Measurements from ENCODE around the gene APOB. TPM values are rescaled to one million over a fixed set of nuclear protein-coding genes. Genes with fewer than 3 reads are reported as not detected.

The APOB gene
- total and polyA plus RNA-seq, 2 of the 13 experiments (the other 11 are each of a cell fraction or from before 2014, with no cell fraction given) = 1,569 to 2,515 TPM

GRCh38 chr2:21092308-21092869 is 48.5 kb upstream of the APOB start (continued):
- TF ChIP-seq ZSCAN20 (CRISPR knock-in tag; IDR thresholded peaks at IDR 0.05; ENCODE audit: borderline replicate concordance) (no peak), MTF2 (CRISPR knock-in tag; IDR thresholded peaks at IDR 0.05; ENCODE audit: borderline replicate concordance) (no peak), PAXIP1 (CRISPR knock-in tag; conservative IDR thresholded peaks at IDR 0.05) (peak; percentile 89), ZNF615 (CRISPR knock-in tag; IDR thresholded peaks at IDR 0.05; ENCODE audit: borderline replicate concordance) (no peak), MAFK (conservative IDR thresholded peaks at IDR 0.05 in 1 of 2, IDR thresholded peaks at IDR 0.05 in 1 of 2; ENCODE audit: low read length in 2 of 2) (no peak), HES4 (CRISPR knock-in tag; IDR thresholded peaks at IDR 0.05; ENCODE audit: borderline replicate concordance) (no peak), ZNF704 (CRISPR knock-in tag; IDR thresholded peaks at IDR 0.05; ENCODE audit: borderline replicate concordance) (no peak), BCL6 (CRISPR knock-in tag; IDR thresholded peaks at IDR 0.05) (0 out of 2 replicates have a peak, but pooled peaks have one; percentile 39), ZBTB7A (CRISPR knock-in tag; IDR thresholded peaks at IDR 0.05) (no peak), HMGXB4 (CRISPR knock-in tag; IDR thresholded peaks at IDR 0.05; ENCODE audit: borderline replicate concordance in 1 of 2, low read depth in 1 of 2) (no peak), HMGA1 (CRISPR knock-in tag; conservative IDR thresholded peaks at IDR 0.05) (no peak), THAP9 (CRISPR knock-in tag; IDR thresholded peaks at IDR 0.05; ENCODE audit: borderline replicate concordance) (no peak), DPF2 (CRISPR knock-in tag; IDR thresholded peaks at IDR 0.05; ENCODE audit: borderline replicate concordance, low read depth) (peak; percentile 73), PBX3 (CRISPR knock-in tag; IDR thresholded peaks at IDR 0.05; ENCODE audit: borderline replicate concordance) (no peak), ATF1 (CRISPR knock-in tag; IDR thresholded peaks at IDR 0.05) (peak; percentile 49; the same call in 1 of the 2 replicates), ZNF883 (CRISPR knock-in tag; IDR thresholded peaks at IDR 0.05; ENCODE audit: not compliant biosample characterization) (no peak), CBX5 (CRISPR knock-in tag; IDR thresholded peaks at IDR 0.05; ENCODE audit: borderline replicate concordance) (no peak), ZNF343 (CRISPR knock-in tag; IDR thresholded peaks at IDR 0.05) (peak; percentile 82)

Measured in HepG2 (cell line).